Astrocyte of the hippocampus (primary cell): ENCODE data around the gene MED15.
A peak's percentile ranks its signal among the peaks of the same experiment; 100 is the strongest.
"Not testable (repeated sequence)": the region's sequence is repeated elsewhere in the genome, so short reads cannot be mapped to it uniquely, and the experiment has no call there.

Experiments
- DNase-seq: peaks from one replicate; pipeline ENCODE4 v3.0.0; 2011; ENCODE audit warnings: low read depth, low spot score

Gene MED15

GRCh38 chr22:20531404-20532201 is 24.2 kb downstream of the MED15 start:
- DNase-seq, result peak; percentile 92

GRCh38 chr22:20532256-20532993 is 25.0 kb downstream of the MED15 start:
- DNase-seq, result no peak

GRCh38 chr22:20533095-20533878 is 25.9 kb downstream of the MED15 start:
- DNase-seq, result no peak

GRCh38 chr22:20533879-20534265 is 26.5 kb downstream of the MED15 start:
- DNase-seq, result no peak

GRCh38 chr22:20536590-20537324 is 29.3 kb downstream of the MED15 start:
- no peak for DNase-seq

GRCh38 chr22:20537325-20537756 is 29.9 kb downstream of the MED15 start:
- DNase-seq, result no peak

- no peak for DNase-seq
These were observed 30.6 kb downstream of the MED15 start for GRCh38 chr22:20537983-20538382.

GRCh38 chr22:20538875-20539274 is 31.5 kb downstream of the MED15 start:
- not testable (repeated sequence) for DNase-seq

GRCh38 chr22:20542055-20542454 is 34.6 kb downstream of the MED15 start:
- DNase-seq, result no peak

- no peak for DNase-seq
These were observed 35.3 kb downstream of the MED15 start for GRCh38 chr22:20542736-20543135.

- DNase-seq, result not testable (repeated sequence)
These were observed 37.9 kb downstream of the MED15 start for GRCh38 chr22:20545318-20545634.

GRCh38 chr22:20545681-20546521 is 38.5 kb downstream of the MED15 start:
- peak; percentile 43 for DNase-seq

GRCh38 chr22:20546541-20546950 is 39.1 kb downstream of the MED15 start:
- DNase-seq, result no peak

- no peak for DNase-seq
These were observed 39.6 kb downstream of the MED15 start for GRCh38 chr22:20547029-20547428.

GRCh38 chr22:20548806-20549205 is 41.4 kb downstream of the MED15 start:
- DNase-seq, result no peak

GRCh38 chr22:20549232-20549841 is 41.9 kb downstream of the MED15 start:
- peak; percentile 49 for DNase-seq

- no peak for DNase-seq
These were observed 42.8 kb downstream of the MED15 start for GRCh38 chr22:20550057-20550817.

GRCh38 chr22:20550851-20551744 is 43.7 kb downstream of the MED15 start:
- DNase-seq, result peak; percentile 83
